Astrocyte of the spinal cord (primary cell): ENCODE measurements around the gene PHF19.

Source experiments
- DNase-seq: peaks from one replicate; pipeline ENCODE4 v3.0.0; 2011; ENCODE audit warnings: low read depth, low spot score
- H3K4me3 ChIP-seq: 2 replicates; pipeline ENCODE4 v1.5.1; 2011; ENCODE audit warnings: low read depth, mild to moderate bottlenecking, low read length, moderate library complexity
- in situ Hi-C: cut with HindIII; loops from 2 replicates; pipeline ENCODE4 v1.10.0; 2017; ENCODE audit warnings: low sequenced_read_pairs
- TF ChIP-seq, protein P1 (sequence below): IDR thresholded peaks from 2 replicates; pipeline ENCODE4 v1.5.1; 2012; ENCODE audit warnings: low read depth, mild to moderate bottlenecking, low read length, inconsistent platforms

The PHF19 gene

DNA sequence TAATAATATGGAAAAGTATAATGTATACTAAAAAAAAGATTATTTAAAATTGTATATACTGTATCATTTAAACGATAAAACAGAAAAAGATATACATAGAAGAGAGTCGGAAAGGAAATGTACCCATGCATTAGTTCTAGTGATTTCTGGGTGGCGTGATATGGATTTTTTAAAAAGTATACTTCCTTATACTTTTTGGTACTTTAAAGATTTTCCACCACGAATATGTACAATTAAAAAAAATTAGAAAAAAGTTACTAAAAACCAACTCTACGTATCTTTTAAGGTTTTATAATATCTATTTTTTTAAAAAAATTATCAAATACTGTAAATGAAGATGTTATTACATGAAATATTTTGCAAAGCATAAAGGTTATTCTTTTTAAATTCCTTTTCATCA, 12.3 kb downstream of the PHF19 start:
- DNase-seq: no peak
- H3K4me3 ChIP-seq: no peak overlapping the region
- in situ Hi-C loops: no loop called here
- TF ChIP-seq, protein P1, sequence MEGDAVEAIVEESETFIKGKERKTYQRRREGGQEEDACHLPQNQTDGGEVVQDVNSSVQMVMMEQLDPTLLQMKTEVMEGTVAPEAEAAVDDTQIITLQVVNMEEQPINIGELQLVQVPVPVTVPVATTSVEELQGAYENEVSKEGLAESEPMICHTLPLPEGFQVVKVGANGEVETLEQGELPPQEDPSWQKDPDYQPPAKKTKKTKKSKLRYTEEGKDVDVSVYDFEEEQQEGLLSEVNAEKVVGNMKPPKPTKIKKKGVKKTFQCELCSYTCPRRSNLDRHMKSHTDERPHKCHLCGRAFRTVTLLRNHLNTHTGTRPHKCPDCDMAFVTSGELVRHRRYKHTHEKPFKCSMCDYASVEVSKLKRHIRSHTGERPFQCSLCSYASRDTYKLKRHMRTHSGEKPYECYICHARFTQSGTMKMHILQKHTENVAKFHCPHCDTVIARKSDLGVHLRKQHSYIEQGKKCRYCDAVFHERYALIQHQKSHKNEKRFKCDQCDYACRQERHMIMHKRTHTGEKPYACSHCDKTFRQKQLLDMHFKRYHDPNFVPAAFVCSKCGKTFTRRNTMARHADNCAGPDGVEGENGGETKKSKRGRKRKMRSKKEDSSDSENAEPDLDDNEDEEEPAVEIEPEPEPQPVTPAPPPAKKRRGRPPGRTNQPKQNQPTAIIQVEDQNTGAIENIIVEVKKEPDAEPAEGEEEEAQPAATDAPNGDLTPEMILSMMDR: no peak

DNA sequence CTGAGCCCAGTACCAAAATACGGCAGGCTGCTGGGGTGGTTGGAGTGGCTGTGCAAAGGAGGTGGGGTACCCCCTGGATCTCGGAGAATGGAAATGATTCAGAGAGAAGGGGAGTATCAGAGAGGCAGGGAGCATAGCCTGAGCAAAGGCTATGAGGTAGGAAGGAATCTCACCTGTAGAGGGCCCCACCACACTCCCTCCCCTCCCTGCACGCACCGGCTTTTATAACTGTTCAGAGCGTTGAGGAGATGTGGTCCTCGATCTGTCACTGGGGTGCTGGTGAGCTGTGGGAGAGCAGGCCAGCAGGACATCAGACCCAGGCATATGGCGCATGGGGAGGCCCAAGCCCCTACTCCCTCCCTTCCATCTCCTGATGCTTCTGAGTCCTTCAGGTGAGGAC, 13.2 kb downstream of the PHF19 start:
- no peak for DNase-seq
- no peak overlapping the region for H3K4me3 ChIP-seq
- in situ Hi-C loops: no loop called here
- TF ChIP-seq, protein P1: no peak

DNA sequence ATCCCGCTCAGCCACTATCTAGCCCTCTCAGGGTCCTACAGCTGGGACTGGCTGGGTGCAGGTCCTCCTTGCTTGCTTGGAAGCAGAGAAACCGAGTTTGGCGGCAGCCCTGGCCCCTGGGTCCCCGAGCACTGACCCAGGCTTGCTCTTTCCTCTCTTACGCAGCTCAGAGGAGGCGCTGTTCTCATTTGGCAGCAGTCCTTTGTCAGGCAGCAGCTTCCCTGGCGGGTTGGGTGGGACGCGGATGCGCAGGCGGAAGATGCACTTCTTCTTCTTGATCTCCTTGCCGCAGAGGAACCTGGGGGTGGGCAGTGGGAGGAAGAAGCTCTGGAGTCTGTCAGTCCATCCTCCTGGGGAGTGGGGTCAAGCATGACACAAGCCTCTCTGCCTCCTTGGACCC, 14.5 kb downstream of the PHF19 start:
- H3K4me3 ChIP-seq: no peak overlapping the region
- DNase-seq: no peak
- TF ChIP-seq, protein P1: no peak
- in situ Hi-C loops: no loop called here

DNA sequence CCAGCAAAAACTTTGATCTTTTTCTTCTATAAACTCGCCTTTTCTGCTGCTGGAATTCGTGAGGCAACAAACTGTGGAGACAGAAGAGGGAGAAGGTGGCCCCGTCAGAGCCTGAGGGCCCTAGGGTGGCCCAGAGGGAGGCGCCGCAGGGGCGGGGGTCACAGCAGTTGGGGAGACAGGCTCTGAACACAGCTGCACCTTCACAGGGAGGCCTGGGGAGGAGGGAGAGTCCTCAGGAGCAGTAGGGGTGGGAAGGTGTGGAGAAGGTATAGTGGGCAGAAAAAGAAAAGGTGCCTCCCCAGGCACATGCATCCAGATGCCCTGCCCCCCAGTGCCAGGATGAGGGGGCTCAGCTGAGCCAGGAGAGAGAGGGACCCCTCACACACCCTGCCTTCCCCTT, 15.1 kb downstream of the PHF19 start:
- TF ChIP-seq, protein P1: no peak
- no peak for DNase-seq
- no peak overlapping the region for H3K4me3 ChIP-seq
- in situ Hi-C loops: no loop called here

DNA sequence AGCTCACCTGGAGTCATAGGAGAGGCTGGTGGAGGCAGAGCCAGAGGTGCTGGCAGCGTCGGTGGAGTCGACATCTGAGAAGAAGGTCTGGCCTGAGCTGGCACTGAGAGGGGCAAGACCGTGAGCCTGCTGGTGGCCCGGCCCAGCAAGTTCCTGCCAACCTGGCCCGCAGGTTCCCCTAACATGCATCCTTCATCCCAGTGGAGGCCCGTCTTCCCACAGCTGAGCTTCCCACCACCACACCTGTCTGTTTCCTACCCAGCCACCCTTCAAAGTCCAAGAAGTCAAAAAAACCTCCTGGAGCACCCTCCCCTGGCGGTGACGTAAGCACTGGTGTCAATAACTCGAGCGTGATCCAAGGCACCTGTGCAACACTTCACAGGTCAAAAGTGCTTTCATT, 16.9 kb downstream of the PHF19 start:
- in situ Hi-C loops: no loop called here
- DNase-seq: no peak
- TF ChIP-seq, protein P1: no peak
- no peak overlapping the region for H3K4me3 ChIP-seq

DNA sequence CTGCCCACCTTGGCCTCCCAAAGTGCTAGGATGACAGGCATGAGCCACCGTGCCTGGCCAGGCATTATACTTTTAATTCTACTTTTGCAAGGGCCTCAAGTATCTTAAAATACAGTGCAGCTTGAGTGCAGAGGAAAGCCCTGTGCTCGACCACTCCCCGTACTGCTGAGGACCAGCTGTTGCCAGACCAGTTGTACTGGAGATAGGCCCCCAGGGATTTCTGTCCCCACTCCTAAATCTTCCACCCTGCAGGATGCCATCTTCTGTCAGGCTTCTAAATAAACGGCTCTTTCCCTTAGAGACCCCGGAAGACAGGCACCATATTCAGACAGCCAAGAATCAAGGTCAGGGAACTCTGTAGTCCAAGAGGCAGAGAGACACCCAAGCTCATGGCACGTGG, 17.6 kb downstream of the PHF19 start:
- TF ChIP-seq, protein P1: no peak
- DNase-seq: no peak
- H3K4me3 ChIP-seq: no peak overlapping the region
- in situ Hi-C loops: no loop called here

DNA sequence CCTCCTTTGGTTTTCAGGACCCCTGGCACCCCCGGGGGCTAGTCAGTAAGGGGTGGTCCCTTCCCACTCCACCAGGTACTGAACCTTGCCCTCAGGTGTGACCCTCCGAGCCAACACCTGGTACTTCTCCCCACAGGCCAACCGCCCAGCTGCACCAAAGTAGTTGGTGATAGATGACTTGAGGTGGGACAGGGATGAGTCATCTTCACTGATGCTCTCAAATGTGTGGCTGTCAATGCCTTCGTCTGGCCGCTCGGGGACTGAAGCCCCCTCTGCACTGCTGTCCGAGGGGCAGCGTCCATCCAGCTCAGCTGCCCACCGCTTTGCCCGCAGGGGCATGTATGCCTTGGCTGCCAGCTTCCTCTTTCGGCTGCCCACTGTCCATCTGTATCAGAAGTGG, 19.1 kb downstream of the PHF19 start:
- H3K4me3 ChIP-seq: no peak overlapping the region
- TF ChIP-seq, protein P1: no peak
- in situ Hi-C loops: no loop called here
- DNase-seq: no peak
